H1 (cell line): ENCODE results near the gene PRUNE1. TPM values are rescaled to one million over a fixed set of nuclear protein-coding genes. Genes with fewer than 3 reads are reported as not detected.

Source experiments
- BCL11A ChIP-seq, 2 experiments: IDR thresholded peaks; one replicate each; pipeline ENCODE4 v1.6.1; 2011; ENCODE audit warnings: low read depth in 2 of 2, low read length in 2 of 2, mild to moderate bottlenecking in 2 of 2
- CHD2 ChIP-seq: IDR thresholded peaks from 2 replicates; pipeline ENCODE4 v1.6.1; 2012; ENCODE audit warnings: low read length, improper control_type of control experiment
- GABPA ChIP-seq: IDR thresholded peaks from 2 replicates; pipeline ENCODE4 v1.6.1; 2011; ENCODE audit warnings: mild to moderate bottlenecking, low read length, moderate library complexity, borderline replicate concordance; ENCODE audit not compliant: insufficient read depth
- HDAC6 ChIP-seq: IDR thresholded peaks from one replicate; pipeline ENCODE4 v1.7.1; 2012; ENCODE audit warnings: low read depth, mild to moderate bottlenecking, inconsistent platforms, low read length, moderate library complexity
- JUN ChIP-seq: IDR thresholded peaks from 2 replicates; pipeline ENCODE4 v1.6.1; 2011; ENCODE audit warnings: low read depth, mild to moderate bottlenecking, improper control_type of control experiment, low read length
- KDM5A ChIP-seq: fragments of 200-600 bp; IDR thresholded peaks from 2 replicates; pipeline ENCODE4 v1.7.1; 2012; ENCODE audit warnings: mild to moderate bottlenecking, low read length, inconsistent platforms, mixed read lengths
- NANOG ChIP-seq: IDR thresholded peaks from 2 replicates; pipeline ENCODE4 v1.6.1; 2011; ENCODE audit warnings: low read length, low read depth, mild to moderate bottlenecking, inconsistent platforms; ENCODE audit not compliant: insufficient read depth, poor library complexity, severe bottlenecking
- NRF1 ChIP-seq: IDR thresholded peaks from 2 replicates; pipeline ENCODE4 v1.6.1; 2011; ENCODE audit warnings: mild to moderate bottlenecking, low read depth, low read length, improper control_type of control experiment
- POLR2A ChIP-seq, 2 experiments: IDR thresholded peaks; 1 replicate in 1 of 2; 2 replicates in 1 of 2; pipeline ENCODE4 v1.6.1; 2011; ENCODE audit warnings: low read depth in 2 of 2, low read length in 2 of 2, mild to moderate bottlenecking in 2 of 2; ENCODE audit errors: control extremely low read depth in 1 of 2
- RBBP5 ChIP-seq: IDR thresholded peaks from 2 replicates; pipeline ENCODE4 v1.7.1; 2012; ENCODE audit warnings: low read depth, mild to moderate bottlenecking, inconsistent platforms, low read length, moderate library complexity, borderline replicate concordance
- RXRA ChIP-seq: IDR thresholded peaks from 2 replicates; pipeline ENCODE4 v1.6.1; 2011; ENCODE audit warnings: low read depth, mild to moderate bottlenecking, low read length, moderate library complexity; ENCODE audit not compliant: insufficient read depth
- SIN3A ChIP-seq, 2 experiments: IDR thresholded peaks in 1 of 2; conservative IDR thresholded peaks in 1 of 2; 2 replicates each; pipeline ENCODE4 v1.6.1; 2011 to 2012; ENCODE audit warnings: low read length in 2 of 2, improper control_type of control experiment in 1 of 2, low read depth in 1 of 2, mild to moderate bottlenecking in 1 of 2
- SP1 ChIP-seq: IDR thresholded peaks from 2 replicates; pipeline ENCODE4 v1.6.1; 2011; ENCODE audit warnings: low read depth, low read length
- SP2 ChIP-seq: IDR thresholded peaks from 2 replicates; pipeline ENCODE4 v1.6.1; 2012; ENCODE audit warnings: mild to moderate bottlenecking, low read length, inconsistent platforms
- SP4 ChIP-seq: IDR thresholded peaks from 2 replicates; pipeline ENCODE4 v1.6.1; 2012; ENCODE audit warnings: low read length, inconsistent platforms
- TAF1 ChIP-seq: IDR thresholded peaks from 2 replicates; pipeline ENCODE4 v1.6.1; 2011; ENCODE audit warnings: mild to moderate bottlenecking, low read depth, low read length
- TEAD4 ChIP-seq: IDR thresholded peaks from 2 replicates; pipeline ENCODE4 v1.6.1; 2012; ENCODE audit warnings: low read depth, low read length, inconsistent platforms, mixed read lengths
- polyA plus RNA-seq, 7 experiments: library from polyadenylated mRNA; depleted of rRNA in 3 of 7; stranded (reverse) in 5 of 7; unstranded in 2 of 7; fragments of >200 nt in 5 of 7; fragments of 200-250 nt in 2 of 7; gene quantifications; 1 replicate in 5 of 7; 2 replicates in 1 of 7; 4 replicates in 1 of 7; pipeline versions ENCODE4 v1.2.1 to v1.2.3, GENCODE V29; 2011 to 2013; ENCODE audit warnings: missing spikeins in 2 of 7, mixed read lengths in 2 of 7
- total RNA-seq: library from RNA; stranded (reverse); fragmentation: NEBNext Ultra II Directional; extraction: Animal tissue kit (Norgen Biotek cat#: 25700); gene quantifications from 2 replicates; pipeline ENCODE4 v1.2.1, GENCODE V29; 2021
- TF ChIP-seq, protein P1 (sequence below): IDR thresholded peaks from 2 replicates; pipeline ENCODE4 v1.6.1; 2012; ENCODE audit warnings: low read length, inconsistent platforms
- TF ChIP-seq, protein P2 (sequence below): IDR thresholded peaks from 2 replicates; pipeline ENCODE4 v1.6.1; 2012; ENCODE audit warnings: inconsistent platforms
- TF ChIP-seq, protein P3 (sequence below), 3 experiments: IDR thresholded peaks; 1 replicate in 2 of 3; 2 replicates in 1 of 3; pipeline versions ENCODE4 v1.5.1 to v1.6.1; 2011; ENCODE audit warnings: low read length in 3 of 3, mild to moderate bottlenecking in 3 of 3, inconsistent platforms in 2 of 3, low read depth in 1 of 3, moderate library complexity in 1 of 3; ENCODE audit not compliant: insufficient read depth in 1 of 3; ENCODE audit errors: control extremely low read depth in 1 of 3

The PRUNE1 gene
- total and polyA plus RNA-seq, 2 of the 8 experiments (the other 6 are each of a cell fraction or from before 2014, with no cell fraction given): 32.8 to 54.2 TPM

DNA sequence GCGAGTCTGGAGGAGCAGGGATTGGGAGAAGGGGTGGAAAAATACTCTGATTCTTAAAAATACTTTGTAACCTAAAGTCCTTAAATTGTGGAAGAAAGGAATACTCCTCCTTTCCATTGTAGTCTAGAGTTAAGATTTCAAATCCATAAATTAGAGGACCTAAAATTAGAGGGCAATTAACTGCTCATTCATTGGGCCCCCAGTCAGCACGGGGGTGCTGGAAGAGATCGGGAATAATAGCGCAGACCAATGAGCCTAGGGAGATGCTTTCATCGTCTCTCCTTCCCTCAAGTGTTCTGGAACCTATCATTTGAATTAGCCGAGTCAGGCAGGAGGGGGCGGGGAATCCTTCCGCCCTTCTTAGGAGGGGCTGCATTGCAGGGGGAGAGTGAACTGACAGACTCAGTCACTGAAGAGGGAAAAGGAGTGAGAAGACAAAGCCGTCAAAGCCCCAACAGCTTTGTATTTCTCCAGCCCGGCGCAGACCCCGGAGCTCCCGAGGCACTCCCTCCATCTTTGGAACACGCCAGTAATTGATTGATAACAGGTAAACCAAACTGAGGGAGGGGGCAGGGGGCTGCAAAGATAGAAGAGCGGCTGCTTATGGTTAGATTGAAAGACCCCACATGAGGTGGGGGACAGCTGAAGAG, 51.9 kb downstream of the PRUNE1 start, which contains the start of gene MLLT11 (continued):
- TF ChIP-seq TEAD4 (peak; percentile 55; the same call in 1 of the 2 replicates), SP1 (0 out of 2 replicates have a peak, but pooled peaks have one; percentile 49), GABPA (no peak), CHD2 (peak; percentile 57; the same call in 1 of the 2 replicates), SP4 (no peak), HDAC6 (no peak), KDM5A (no peak), TAF1 (peak; percentile 49; the same call in 1 of the 2 replicates), SIN3A (conservative IDR thresholded peaks at IDR 0.05 in 1 of 2, IDR thresholded peaks at IDR 0.05 in 1 of 2; ENCODE audit: low read depth in 1 of 2, low read length in 2 of 2) (peak; percentile 94 to 97), RBBP5 (no peak; the same call in 1 of the 2 replicates), SP2 (no peak), RXRA (no peak), POLR2A (IDR thresholded peaks at IDR 0.05; ENCODE audit: control extremely low read depth in 1 of 2, low read depth in 2 of 2, low read length in 2 of 2) (no peak), BCL11A (IDR thresholded peaks at IDR 0.05; ENCODE audit: low read depth in 2 of 2, low read length in 2 of 2) (no peak), NANOG (peak; percentile 19), NRF1 (no peak), JUN (no peak)
- TF ChIP-seq, protein P1, sequence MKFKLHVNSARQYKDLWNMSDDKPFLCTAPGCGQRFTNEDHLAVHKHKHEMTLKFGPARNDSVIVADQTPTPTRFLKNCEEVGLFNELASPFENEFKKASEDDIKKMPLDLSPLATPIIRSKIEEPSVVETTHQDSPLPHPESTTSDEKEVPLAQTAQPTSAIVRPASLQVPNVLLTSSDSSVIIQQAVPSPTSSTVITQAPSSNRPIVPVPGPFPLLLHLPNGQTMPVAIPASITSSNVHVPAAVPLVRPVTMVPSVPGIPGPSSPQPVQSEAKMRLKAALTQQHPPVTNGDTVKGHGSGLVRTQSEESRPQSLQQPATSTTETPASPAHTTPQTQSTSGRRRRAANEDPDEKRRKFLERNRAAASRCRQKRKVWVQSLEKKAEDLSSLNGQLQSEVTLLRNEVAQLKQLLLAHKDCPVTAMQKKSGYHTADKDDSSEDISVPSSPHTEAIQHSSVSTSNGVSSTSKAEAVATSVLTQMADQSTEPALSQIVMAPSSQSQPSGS: no peak
- TF ChIP-seq, protein P2, sequence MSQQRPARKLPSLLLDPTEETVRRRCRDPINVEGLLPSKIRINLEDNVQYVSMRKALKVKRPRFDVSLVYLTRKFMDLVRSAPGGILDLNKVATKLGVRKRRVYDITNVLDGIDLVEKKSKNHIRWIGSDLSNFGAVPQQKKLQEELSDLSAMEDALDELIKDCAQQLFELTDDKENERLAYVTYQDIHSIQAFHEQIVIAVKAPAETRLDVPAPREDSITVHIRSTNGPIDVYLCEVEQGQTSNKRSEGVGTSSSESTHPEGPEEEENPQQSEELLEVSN: no peak
- TF ChIP-seq, protein P3, sequence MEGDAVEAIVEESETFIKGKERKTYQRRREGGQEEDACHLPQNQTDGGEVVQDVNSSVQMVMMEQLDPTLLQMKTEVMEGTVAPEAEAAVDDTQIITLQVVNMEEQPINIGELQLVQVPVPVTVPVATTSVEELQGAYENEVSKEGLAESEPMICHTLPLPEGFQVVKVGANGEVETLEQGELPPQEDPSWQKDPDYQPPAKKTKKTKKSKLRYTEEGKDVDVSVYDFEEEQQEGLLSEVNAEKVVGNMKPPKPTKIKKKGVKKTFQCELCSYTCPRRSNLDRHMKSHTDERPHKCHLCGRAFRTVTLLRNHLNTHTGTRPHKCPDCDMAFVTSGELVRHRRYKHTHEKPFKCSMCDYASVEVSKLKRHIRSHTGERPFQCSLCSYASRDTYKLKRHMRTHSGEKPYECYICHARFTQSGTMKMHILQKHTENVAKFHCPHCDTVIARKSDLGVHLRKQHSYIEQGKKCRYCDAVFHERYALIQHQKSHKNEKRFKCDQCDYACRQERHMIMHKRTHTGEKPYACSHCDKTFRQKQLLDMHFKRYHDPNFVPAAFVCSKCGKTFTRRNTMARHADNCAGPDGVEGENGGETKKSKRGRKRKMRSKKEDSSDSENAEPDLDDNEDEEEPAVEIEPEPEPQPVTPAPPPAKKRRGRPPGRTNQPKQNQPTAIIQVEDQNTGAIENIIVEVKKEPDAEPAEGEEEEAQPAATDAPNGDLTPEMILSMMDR (IDR thresholded peaks at IDR 0.05; ENCODE audit: control extremely low read depth in 1 of 3, insufficient read depth in 1 of 3, low read depth in 1 of 3, low read length in 3 of 3): no peak
